T-helper 2 cell treated with Interferon-gamma antibody and Interleukin-4, amounts not matched to agents 5 μg/mL and 100 μg/mL, for 36 hours (primary cell): Measurements from ENCODE around the gene RRP9.
"Not testable (repeated sequence)": the region's sequence is repeated elsewhere in the genome, so short reads cannot be mapped to it uniquely, and the experiment has no call there.

Experiments
- DNase-seq: peaks from one replicate; pipeline ENCODE4 v3.0.0; 2021; ENCODE audit warnings: low spot score
- H3K27ac Mint-ChIP-seq: one replicate; pipeline ENCODE4 v1.8.0; 2021; ENCODE audit warnings: mild to moderate bottlenecking, mixed read lengths
- H3K27me3 Mint-ChIP-seq: one replicate; pipeline ENCODE4 v1.8.0; 2021; ENCODE audit warnings: low read depth, mixed read lengths
- H3K36me3 Mint-ChIP-seq: one replicate; pipeline ENCODE4 v1.8.0; 2021; ENCODE audit warnings: low read depth, mixed read lengths
- H3K4me1 Mint-ChIP-seq: one replicate; pipeline ENCODE4 v1.8.0; 2021; ENCODE audit warnings: low read depth, mixed read lengths
- H3K4me3 Mint-ChIP-seq: one replicate; pipeline ENCODE4 v1.8.0; 2022; ENCODE audit warnings: mild to moderate bottlenecking, moderate library complexity, mixed read lengths
- H3K9me3 Mint-ChIP-seq: one replicate; pipeline ENCODE4 v1.8.0; 2021; ENCODE audit warnings: mixed read lengths

RRP9 gene

GRCh38 chr3:51941798-51942602 lies at the start of gene RRP9, which contains the start of gene PARP3:
RRP9 (minus strand) TSS chr3:51941904; CDS start chr3:51941867, 37 bp downstream.
PARP3 (plus strand) TSS chr3:51942363; CDS start chr3:51943356, 993 bp downstream.
- peak within 1 kb of the TSS; percentile 93 for H3K4me3 Mint-ChIP-seq

GRCh38 chr3:51990501-51990971 lies 48.8 kb upstream of the RRP9 start:
- Mint-ChIP-seq H3K4me1 (peaks cover 20% of the 10 kb centered on the region), H3K36me3 (peaks cover 33% of the 10 kb centered on the region)
- H3K27me3 Mint-ChIP-seq, H3K4me3 Mint-ChIP-seq, H3K9me3 Mint-ChIP-seq, H3K27ac Mint-ChIP-seq, DNase-seq: not testable (repeated sequence)

More at GRCh38 chr3:51941798-51942602, at the start of gene RRP9, which contains the start of gene PARP3:
- Mint-ChIP-seq H3K36me3 (peaks cover 17% of the 10 kb centered on the region), H3K9me3 (no peaks in the 10 kb centered on the region), H3K27me3 (no peaks in the 10 kb centered on the region), H3K4me1 (peaks cover 20% of the 10 kb centered on the region), H3K27ac (peak within 1 kb of the TSS; percentile 88)
- peak; percentile 100 for DNase-seq

GRCh38 chr3:51988286-51989146 lies 46.8 kb upstream of the RRP9 start:
- peak overlapping the region; percentile 53 for H3K27ac Mint-ChIP-seq
- no peaks in the 10 kb centered on the region for H3K9me3 Mint-ChIP-seq
- DNase-seq: no peak
- H3K27me3 Mint-ChIP-seq: no peaks in the 10 kb centered on the region
- peaks cover 15% of the 10 kb centered on the region for H3K4me1 Mint-ChIP-seq
- H3K36me3 Mint-ChIP-seq: peaks cover 13% of the 10 kb centered on the region
- no peak overlapping the region for H3K4me3 Mint-ChIP-seq

GRCh38 chr3:51987568-51987967 lies 45.9 kb upstream of the RRP9 start:
- H3K4me3 Mint-ChIP-seq: no peak overlapping the region
- H3K27ac Mint-ChIP-seq: no peak overlapping the region

GRCh38 chr3:51986010-51986947 lies 44.6 kb upstream of the RRP9 start:
- Mint-ChIP-seq H3K36me3 (peaks cover 3% of the 10 kb centered on the region), H3K4me3 (no peak overlapping the region), H3K27ac (no peak overlapping the region), H3K9me3 (no peaks in the 10 kb centered on the region), H3K4me1 (peaks cover 21% of the 10 kb centered on the region), H3K27me3 (no peaks in the 10 kb centered on the region)
- DNase-seq: no peak

More at GRCh38 chr3:51987568-51987967, 45.9 kb upstream of the RRP9 start:
- no peak for DNase-seq
- no peaks in the 10 kb centered on the region for H3K9me3 Mint-ChIP-seq
- H3K36me3 Mint-ChIP-seq: peaks cover 6% of the 10 kb centered on the region
- peaks cover 17% of the 10 kb centered on the region for H3K4me1 Mint-ChIP-seq
- no peaks in the 10 kb centered on the region for H3K27me3 Mint-ChIP-seq

GRCh38 chr3:51985063-51985462 lies 43.4 kb upstream of the RRP9 start:
- DNase-seq: no peak

GRCh38 chr3:51984269-51984647 lies 42.6 kb upstream of the RRP9 start:
- Mint-ChIP-seq H3K27me3 (no peaks in the 10 kb centered on the region), H3K27ac (peak overlapping the region; percentile 72), H3K4me3 (peak overlapping the region; percentile 96), H3K9me3 (no peaks in the 10 kb centered on the region), H3K4me1 (peaks cover 23% of the 10 kb centered on the region), H3K36me3 (peaks cover 3% of the 10 kb centered on the region)
- no peak for DNase-seq

More at GRCh38 chr3:51985063-51985462, 43.4 kb upstream of the RRP9 start:
- Mint-ChIP-seq H3K4me3 (peak overlapping the region; percentile 29), H3K4me1 (peaks cover 23% of the 10 kb centered on the region), H3K36me3 (peaks cover 3% of the 10 kb centered on the region), H3K27ac (peak overlapping the region; percentile 72), H3K9me3 (no peaks in the 10 kb centered on the region), H3K27me3 (no peaks in the 10 kb centered on the region)

- no peak for DNase-seq
- H3K27ac Mint-ChIP-seq: peak overlapping the region; percentile 93
- peaks cover 3% of the 10 kb centered on the region for H3K36me3 Mint-ChIP-seq
- H3K4me3 Mint-ChIP-seq: peak overlapping the region; percentile 96
- H3K4me1 Mint-ChIP-seq: peaks cover 23% of the 10 kb centered on the region
- H3K27me3 Mint-ChIP-seq: no peaks in the 10 kb centered on the region
- no peaks in the 10 kb centered on the region for H3K9me3 Mint-ChIP-seq
These were observed 42.0 kb upstream of the RRP9 start for GRCh38 chr3:51983578-51984268.

GRCh38 chr3:51982838-51983577 lies 41.3 kb upstream of the RRP9 start, which contains the start of gene ACY1:
ACY1 (plus strand) TSS chr3:51983535; CDS start chr3:51984065, 530 bp downstream.
- H3K4me3 Mint-ChIP-seq: peak within 1 kb of the TSS; percentile 96
- DNase-seq: peak; percentile 87
- no peaks in the 10 kb centered on the region for H3K9me3 Mint-ChIP-seq
- H3K4me1 Mint-ChIP-seq: peaks cover 23% of the 10 kb centered on the region
- no peaks in the 10 kb centered on the region for H3K27me3 Mint-ChIP-seq
- peaks cover 3% of the 10 kb centered on the region for H3K36me3 Mint-ChIP-seq
- H3K27ac Mint-ChIP-seq: peak within 1 kb of the TSS; percentile 93

- H3K27me3 Mint-ChIP-seq: no peaks in the 10 kb centered on the region
- H3K36me3 Mint-ChIP-seq: peaks cover 3% of the 10 kb centered on the region
- DNase-seq: peak; percentile 41
- H3K27ac Mint-ChIP-seq: peak overlapping the region; percentile 93
- no peaks in the 10 kb centered on the region for H3K9me3 Mint-ChIP-seq
- H3K4me3 Mint-ChIP-seq: peak overlapping the region; percentile 96
- H3K4me1 Mint-ChIP-seq: peaks cover 23% of the 10 kb centered on the region
These were observed 40.7 kb upstream of the RRP9 start for GRCh38 chr3:51982352-51982837.

- H3K36me3 Mint-ChIP-seq: peaks cover 3% of the 10 kb centered on the region
- H3K4me1 Mint-ChIP-seq: peaks cover 35% of the 10 kb centered on the region
- no peak for DNase-seq
- H3K9me3 Mint-ChIP-seq: no peaks in the 10 kb centered on the region
- H3K27ac Mint-ChIP-seq: no peak overlapping the region
- H3K27me3 Mint-ChIP-seq: no peaks in the 10 kb centered on the region
- no peak overlapping the region for H3K4me3 Mint-ChIP-seq
These were observed 38.5 kb upstream of the RRP9 start for GRCh38 chr3:51980253-51980652.

GRCh38 chr3:51978143-51978502 lies 36.4 kb upstream of the RRP9 start:
- DNase-seq: no peak
- Mint-ChIP-seq H3K27me3 (no peaks in the 10 kb centered on the region), H3K4me1 (peaks cover 40% of the 10 kb centered on the region), H3K9me3 (no peaks in the 10 kb centered on the region), H3K4me3 (no peak overlapping the region), H3K36me3 (peaks cover 5% of the 10 kb centered on the region), H3K27ac (no peak overlapping the region)
